K562 (cell line): ENCODE measurements around the gene NPY4R. TPM values are rescaled to one million over a fixed set of nuclear protein-coding genes. Genes with fewer than 3 reads are reported as not detected.
"Not testable (repeated sequence)": the region's sequence is repeated elsewhere in the genome, so short reads cannot be mapped to it uniquely, and the experiment has no call there.

Source experiments
- ATAC-seq: fragments of 200-7000 bp; cut with Tn5 transposase; 3 replicates; pipeline ENCODE4 v1.9.1; 2020; ENCODE audit warnings: moderate library complexity
- BruUV-seq: library from RNA; stranded (reverse); fragments of 400-500 nt; replicated peaks from 2 replicates; lab custom pipeline; 2021; lab: Mats Ljungman, UMichigan
- CTCF ChIA-PET: fragments of 300-600 bp; formaldehyde crosslinking; extraction: SDS; loops from one replicate; lab custom pipeline; 2021; ENCODE audit warnings: low intra/inter-chr PET ratio; lab: Yijun Ruan, JAX
- POLR2A ChIA-PET: fragments of 300-600, 350-650 bp; sonication (Branson Sonifier 250); formaldehyde crosslinking; extraction: SDS; loops from one replicate; lab custom pipeline; 2021; ENCODE audit warnings: antibody characterized with exemption, inconsistent platforms; lab: Yijun Ruan, JAX
- DNase-seq, 4 experiments: peaks; one replicate each; pipeline versions ENCODE4 v3.0.0 to v3.0.0-alpha.2; 2011 to 2018; ENCODE audit warnings: low spot score in 3 of 4, mixed read lengths in 3 of 4; ENCODE audit errors: extremely low read depth in 1 of 4
- FAIRE-seq: peaks from 2 replicates; lab custom pipeline; 2011; peaks lifted over from hg19 to GRCh38; lab: Jason Lieb, UNC
- H2AFZ ChIP-seq: 2 replicates; pipeline ENCODE4 v1.6.0; 2011; ENCODE audit warnings: low read depth, low read length, control low read depth, inconsistent platforms
- H3K27ac ChIP-seq: fragments of 200-600 bp; 3 replicates; pipeline ENCODE4 v1.8.0; 2011; ENCODE audit warnings: low read depth, mild to moderate bottlenecking, control low read depth, inconsistent platforms, low read length, moderate library complexity, mixed read lengths; ENCODE audit errors: extremely low read depth
- H3K27me3 ChIP-seq, 2 experiments: fragments of 300-600 bp in 1 of 2; 2 replicates in 1 of 2; 3 replicates in 1 of 2; pipeline versions ENCODE4 v1.6.0 to v1.8.0; 2011; ENCODE audit warnings: inconsistent platforms in 2 of 2, low read length in 2 of 2, mild to moderate bottlenecking in 1 of 2, mixed read lengths in 1 of 2, moderate library complexity in 1 of 2; ENCODE audit not compliant: control insufficient read depth in 2 of 2, insufficient read depth in 2 of 2
- H3K36me3 ChIP-seq: fragments of 300-600 bp; 3 replicates; pipeline ENCODE4 v1.8.0; 2011; ENCODE audit warnings: mild to moderate bottlenecking, low read length, inconsistent platforms; ENCODE audit not compliant: control insufficient read depth, insufficient read depth
- H3K4me1 ChIP-seq, 2 experiments: fragments of 200-600 bp in 1 of 2; replicated peaks in 1 of 2; 2 replicates in 1 of 2; 3 replicates in 1 of 2; pipeline versions ENCODE4 v1.5.1 to v1.8.0; 2011; ENCODE audit warnings: inconsistent platforms in 2 of 2, low read length in 2 of 2, mild to moderate bottlenecking in 1 of 2, mixed read lengths in 1 of 2, moderate library complexity in 1 of 2; ENCODE audit not compliant: control insufficient read depth in 2 of 2, insufficient read depth in 2 of 2
- H3K4me2 ChIP-seq: 2 replicates; pipeline ENCODE4 v1.6.1; 2011; ENCODE audit warnings: low read length, control low read depth, inconsistent platforms, mixed read lengths; ENCODE audit not compliant: insufficient read depth
- H3K4me3 ChIP-seq: fragments of 200-600 bp; sonication (generic), shearing (Covaris generic); 2 replicates; pipeline ENCODE4 v1.5.1; 2016; ENCODE audit warnings: control low read depth, inconsistent platforms
- H3K79me2 ChIP-seq: fragments of 200-600 bp; 3 replicates; pipeline ENCODE4 v1.8.0; 2011; ENCODE audit warnings: low read length, inconsistent platforms; ENCODE audit not compliant: control insufficient read depth, insufficient read depth
- H3K9ac ChIP-seq, 2 experiments: 2 replicates each; pipeline versions ENCODE4 v1.6.0 to v1.6.1; 2011; ENCODE audit warnings: low read depth in 2 of 2, low read length in 2 of 2, control low read depth in 1 of 2, inconsistent platforms in 1 of 2, mild to moderate bottlenecking in 1 of 2, mixed read lengths in 1 of 2; ENCODE audit not compliant: insufficient read depth in 1 of 2
- H3K9me1 ChIP-seq: one replicate; pipeline ENCODE4 v1.6.0; 2011; ENCODE audit warnings: inconsistent platforms, mild to moderate bottlenecking, low read length, moderate library complexity; ENCODE audit not compliant: control insufficient read depth, insufficient read depth
- H3K9me3 ChIP-seq: replicated peaks from 2 replicates; pipeline ENCODE4 v1.5.1; 2011; ENCODE audit warnings: low read depth, low read length, inconsistent platforms; ENCODE audit not compliant: control insufficient read depth, insufficient read depth
- H4K20me1 ChIP-seq: replicated peaks from 2 replicates; pipeline ENCODE4 v1.6.1; 2011; ENCODE audit warnings: low read length, inconsistent platforms, mixed read lengths; ENCODE audit not compliant: control insufficient read depth, insufficient read depth
- HMG20B ChIP-seq: fragments of 250-450 bp; sonication (Bioruptor Pico); IDR thresholded peaks from 2 replicates; pipeline ENCODE4 v1.5.0; 2021; ENCODE audit warnings: mild to moderate bottlenecking
- MYC ChIP-seq, 2 experiments: fragments of 250-450 bp in 1 of 2; sonication (Bioruptor Pico) in 1 of 2; IDR thresholded peaks; 2 replicates each; pipeline versions ENCODE4 v1.5.1 to v1.6.1; 2012 to 2021; ENCODE audit warnings: low read depth in 2 of 2, borderline replicate concordance in 1 of 2, improper control_type of control experiment in 1 of 2, low read length in 1 of 2, mild to moderate bottlenecking in 1 of 2, moderate library complexity in 1 of 2
- STAT6 ChIP-seq: sonication (generic); formaldehyde crosslinking; IDR thresholded peaks from 2 replicates; pipeline ENCODE4 v1.8.1; 2023; ENCODE audit warnings: mild to moderate bottlenecking, missing genetic modification reagents
- TAF15 ChIP-seq: fragments of 200-400 bp; formaldehyde crosslinking; IDR thresholded peaks from 2 replicates; pipeline ENCODE4 v1.6.1; 2017; ENCODE audit warnings: mild to moderate bottlenecking, low read depth, low read length, moderate library complexity
- ZNF282 ChIP-seq: sonication (generic); formaldehyde crosslinking; IDR thresholded peaks from 2 replicates; pipeline ENCODE4 v1.8.1; 2023; ENCODE audit warnings: missing genetic modification reagents
- WGBS: fragments of 100-300 bp; shearing (Covaris generic); methylation state at CpG from one replicate; pipeline ENCODE4 v1.1.6; 2016; ENCODE audit warnings: low coverage, mixed read lengths; ENCODE audit not compliant: insufficient coverage; ENCODE audit errors: missing lambda C conversion rate; 5-methylcytosine and 5-hydroxymethylcytosine counted together
- in situ Hi-C: fragments of 300-500 bp; cut with MboI; formaldehyde crosslinking; loops from 4 replicates; pipeline ENCODE4 v1.15.0; 2018; ENCODE audit warnings: inconsistent platforms, mixed read lengths
- intact Hi-C: fragments of 100-400 bp; cut with micrococcal nuclease; formaldehyde crosslinking; loops from 2 replicates; pipeline ENCODE4 v1.14.2; 2022
- polyA plus RNA-seq, 8 experiments: library from polyadenylated mRNA; depleted of rRNA in 4 of 8; stranded (reverse) in 5 of 8; unstranded in 3 of 8; fragments of >200 nt; fragmentation: Nextera tagmentation in 2 of 8; fragmentation: Illumina TruSeq in 1 of 8; extraction: Ambion mirVana in 2 of 8; extraction: Trizol in 1 of 8; gene quantifications; 2 replicates each; pipeline versions ENCODE4 v1.2.1 to v1.2.3, GENCODE V29; 2011 to 2014; ENCODE audit warnings: inconsistent platforms in 1 of 8, missing spikeins in 1 of 8
- total RNA-seq, 7 experiments: library from RNA; depleted of rRNA in 6 of 7; stranded (reverse); fragments of >200 nt in 6 of 7; fragmentation: Illumina TruSeq in 2 of 7; extraction: Trizol in 2 of 7; gene quantifications; 2 replicates each; pipeline versions ENCODE4 v1.2.1 to v1.2.3, GENCODE V29; 2011 to 2021; ENCODE audit warnings: low replicate concordance in 1 of 7
- TF ChIP-seq, protein P1 (sequence below), 2 experiments: fragments of 150-350 bp in 1 of 2; IDR thresholded peaks; 2 replicates each; pipeline ENCODE4 v1.6.1; 2012 to 2016; ENCODE audit warnings: low read depth in 2 of 2, low read length in 2 of 2, mild to moderate bottlenecking in 1 of 2, moderate library complexity in 1 of 2

Gene NPY4R
- total and polyA plus RNA-seq, 9 of the 15 experiments (the other 6 are each of a cell fraction or from before 2014, with no cell fraction given) = not detected

GRCh38 chr10:46514431-46514861 is 48.7 kb upstream of the NPY4R start:
- intact Hi-C loops = no loop called here

DNA sequence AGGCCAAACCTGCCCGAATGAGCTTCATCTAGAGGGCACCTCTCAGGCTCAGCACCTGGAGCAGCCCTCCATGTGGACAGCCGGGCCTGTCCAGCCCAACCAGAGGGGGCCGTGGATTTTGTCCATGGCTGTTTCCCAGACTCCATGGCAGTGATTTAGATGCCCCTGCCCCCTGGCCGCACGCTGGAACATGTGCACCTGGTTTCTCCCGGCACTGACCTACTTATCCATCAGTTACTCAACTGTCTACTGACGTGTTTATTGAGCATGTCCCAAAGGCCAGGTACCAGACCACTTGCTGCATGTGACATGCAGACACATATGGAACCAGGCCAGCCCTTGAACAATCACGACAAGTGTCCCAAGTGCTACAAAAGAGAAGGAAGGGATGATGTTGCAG is 47.6 kb upstream of the NPY4R start:
- intact Hi-C loops, CTCF ChIA-PET, H4K20me1 ChIP-seq, H3K9ac ChIP-seq, H3K79me2 ChIP-seq, H3K4me3 ChIP-seq, H3K4me1 ChIP-seq, in situ Hi-C loops, H2AFZ ChIP-seq, ATAC-seq, H3K9me3 ChIP-seq, H3K4me2 ChIP-seq, H3K27ac ChIP-seq, POLR2A ChIA-PET, H3K9me1 ChIP-seq, BruUV-seq, DNase-seq, FAIRE-seq, H3K36me3 ChIP-seq: not testable (repeated sequence)
- no CpG with 5 or more reads among the region's 8 CpGs for WGBS
- H3K27me3 ChIP-seq = peaks cover 20 to 31% of the 10 kb centered on the region in 2 experiments; a peak in 4 of 5 replicates

More at GRCh38 chr10:46514431-46514861, 48.7 kb upstream of the NPY4R start:
- ChIA-PET CTCF (no interaction called here), POLR2A (interaction anchor here (0.8 kb wide), 1 partner anchor 14 kb away, joined by 5 read pairs; no protein-coding TSS in a partner anchor)
- H3K79me2 ChIP-seq = no peaks in the 10 kb centered on the region
- H3K9me3 ChIP-seq = no peaks in the 10 kb centered on the region
- H3K9ac ChIP-seq = no peak overlapping the region
- H3K4me3 ChIP-seq = no peak overlapping the region
- H3K4me2 ChIP-seq = no peak overlapping the region
- DNase-seq (no peak), FAIRE-seq (no peak), ATAC-seq (no peak)
- H3K27ac ChIP-seq = no peak overlapping the region
- no peaks in the 10 kb centered on the region for H3K4me1 ChIP-seq
- TF ChIP-seq STAT6 (CRISPR knock-in tag) (no peak), MYC (IDR thresholded peaks at IDR 0.05; ENCODE audit: low read depth, low read length) (no peak), MYC (CRISPR knock-in tag; IDR thresholded peaks at IDR 0.05; ENCODE audit: borderline replicate concordance, low read depth) (no peak), ZNF282 (CRISPR knock-in tag) (no peak), HMG20B (CRISPR knock-in tag) (no peak), TAF15 (no peak)
- TF ChIP-seq, protein P1, sequence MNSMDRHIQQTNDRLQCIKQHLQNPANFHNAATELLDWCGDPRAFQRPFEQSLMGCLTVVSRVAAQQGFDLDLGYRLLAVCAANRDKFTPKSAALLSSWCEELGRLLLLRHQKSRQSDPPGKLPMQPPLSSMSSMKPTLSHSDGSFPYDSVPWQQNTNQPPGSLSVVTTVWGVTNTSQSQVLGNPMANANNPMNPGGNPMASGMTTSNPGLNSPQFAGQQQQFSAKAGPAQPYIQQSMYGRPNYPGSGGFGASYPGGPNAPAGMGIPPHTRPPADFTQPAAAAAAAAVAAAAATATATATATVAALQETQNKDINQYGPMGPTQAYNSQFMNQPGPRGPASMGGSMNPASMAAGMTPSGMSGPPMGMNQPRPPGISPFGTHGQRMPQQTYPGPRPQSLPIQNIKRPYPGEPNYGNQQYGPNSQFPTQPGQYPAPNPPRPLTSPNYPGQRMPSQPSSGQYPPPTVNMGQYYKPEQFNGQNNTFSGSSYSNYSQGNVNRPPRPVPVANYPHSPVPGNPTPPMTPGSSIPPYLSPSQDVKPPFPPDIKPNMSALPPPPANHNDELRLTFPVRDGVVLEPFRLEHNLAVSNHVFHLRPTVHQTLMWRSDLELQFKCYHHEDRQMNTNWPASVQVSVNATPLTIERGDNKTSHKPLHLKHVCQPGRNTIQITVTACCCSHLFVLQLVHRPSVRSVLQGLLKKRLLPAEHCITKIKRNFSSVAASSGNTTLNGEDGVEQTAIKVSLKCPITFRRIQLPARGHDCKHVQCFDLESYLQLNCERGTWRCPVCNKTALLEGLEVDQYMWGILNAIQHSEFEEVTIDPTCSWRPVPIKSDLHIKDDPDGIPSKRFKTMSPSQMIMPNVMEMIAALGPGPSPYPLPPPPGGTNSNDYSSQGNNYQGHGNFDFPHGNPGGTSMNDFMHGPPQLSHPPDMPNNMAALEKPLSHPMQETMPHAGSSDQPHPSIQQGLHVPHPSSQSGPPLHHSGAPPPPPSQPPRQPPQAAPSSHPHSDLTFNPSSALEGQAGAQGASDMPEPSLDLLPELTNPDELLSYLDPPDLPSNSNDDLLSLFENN (IDR thresholded peaks at IDR 0.05; ENCODE audit: low read depth in 2 of 2, low read length in 2 of 2) = no peak
- in situ Hi-C loops = no loop called here
- no TSS peak for BruUV-seq
- peaks cover 8% of the 10 kb centered on the region; the same call in 1 of the 2 replicates for H4K20me1 ChIP-seq
- H3K9me1 ChIP-seq = no peaks in the 10 kb centered on the region
- no peak overlapping the region for H2AFZ ChIP-seq
- no peaks in the 10 kb centered on the region for H3K36me3 ChIP-seq
- 1% methylated on average over 6 of the region's 6 CpGs for WGBS
- H3K27me3 ChIP-seq = peaks cover 21 to 33% of the 10 kb centered on the region in 2 experiments; a peak in 4 of 5 replicates
